ENCODE measurements around the gene BTNL8.

- no peak for TF ChIP-seq POLR2AphosphoS5 (IDR thresholded peaks at IDR 0.05; ENCODE audit: low read depth, low read length)
- no peak for TF ChIP-seq POLR2A (IDR thresholded peaks at IDR 0.05; ENCODE audit: low read depth, low read length)
Measured at GRCh38 chr5:180869587-180869986, 29.4 kb upstream of the BTNL8 start.

Measured in GM12892 (cell line).